Measurements from ENCODE around the gene TNPO3. TPM values are rescaled to one million over a fixed set of nuclear protein-coding genes. Genes with fewer than 3 reads are reported as not detected.
"Not testable (repeated sequence)": the region's sequence is repeated elsewhere in the genome, so short reads cannot be mapped to it uniquely, and the experiment has no call there.

The TNPO3 gene
- total RNA-seq, 1 experiment from 2014 or later = 57.0 TPM

DNA sequence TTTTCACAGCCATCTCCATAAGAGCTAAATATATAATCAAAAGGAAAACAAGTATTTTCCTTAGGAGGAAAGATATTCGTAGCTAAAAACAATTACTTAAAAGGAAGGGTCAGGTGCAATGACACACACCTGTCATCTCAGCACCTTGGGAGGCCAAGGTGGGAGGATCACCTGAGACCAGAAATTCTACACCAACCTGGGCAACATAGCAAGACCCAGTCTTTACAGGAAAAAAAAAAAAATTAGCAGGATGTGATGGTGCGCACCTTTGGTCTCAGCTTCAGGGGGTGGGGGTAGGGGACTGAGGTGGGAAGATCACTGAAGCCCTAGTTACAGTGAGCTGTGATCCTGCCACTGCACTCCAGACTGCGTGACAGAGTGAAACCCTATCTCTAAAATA is 11.9 kb downstream of the TNPO3 start:
- H4K20me1 ChIP-seq (ENCODE audit: insufficient read depth, low read depth, low read length) = peaks cover 15% of the 10 kb centered on the region
- H3K4me2 ChIP-seq (ENCODE audit: low read depth, low read length, poor library complexity, severe bottlenecking) = no peak overlapping the region
- DNase-seq = no peak
- peaks cover 100% of the 10 kb centered on the region for H3K79me2 ChIP-seq (ENCODE audit: low read length)
- peaks cover 26% of the 10 kb centered on the region for H3K36me3 ChIP-seq (ENCODE audit: insufficient read depth, low read length)
- no peaks in the 10 kb centered on the region for H3K27me3 ChIP-seq (ENCODE audit: low read length)
- H3K9me2 ChIP-seq (replicated peaks; ENCODE audit: insufficient read depth, low read length) = no peaks in the 10 kb centered on the region
- no peak overlapping the region for H3K4me3 ChIP-seq (ENCODE audit: low read length)
- no peak overlapping the region for H2AFZ ChIP-seq (ENCODE audit: low read length)
- H3K9ac ChIP-seq (ENCODE audit: low read length) = no peak overlapping the region
- peaks cover 46% of the 10 kb centered on the region for H3K4me1 ChIP-seq (ENCODE audit: low read length)
- H3K27ac ChIP-seq (ENCODE audit: low read length) = no peak overlapping the region
- H3K9me3 ChIP-seq (ENCODE audit: low read length) = no peaks in the 10 kb centered on the region

DNA sequence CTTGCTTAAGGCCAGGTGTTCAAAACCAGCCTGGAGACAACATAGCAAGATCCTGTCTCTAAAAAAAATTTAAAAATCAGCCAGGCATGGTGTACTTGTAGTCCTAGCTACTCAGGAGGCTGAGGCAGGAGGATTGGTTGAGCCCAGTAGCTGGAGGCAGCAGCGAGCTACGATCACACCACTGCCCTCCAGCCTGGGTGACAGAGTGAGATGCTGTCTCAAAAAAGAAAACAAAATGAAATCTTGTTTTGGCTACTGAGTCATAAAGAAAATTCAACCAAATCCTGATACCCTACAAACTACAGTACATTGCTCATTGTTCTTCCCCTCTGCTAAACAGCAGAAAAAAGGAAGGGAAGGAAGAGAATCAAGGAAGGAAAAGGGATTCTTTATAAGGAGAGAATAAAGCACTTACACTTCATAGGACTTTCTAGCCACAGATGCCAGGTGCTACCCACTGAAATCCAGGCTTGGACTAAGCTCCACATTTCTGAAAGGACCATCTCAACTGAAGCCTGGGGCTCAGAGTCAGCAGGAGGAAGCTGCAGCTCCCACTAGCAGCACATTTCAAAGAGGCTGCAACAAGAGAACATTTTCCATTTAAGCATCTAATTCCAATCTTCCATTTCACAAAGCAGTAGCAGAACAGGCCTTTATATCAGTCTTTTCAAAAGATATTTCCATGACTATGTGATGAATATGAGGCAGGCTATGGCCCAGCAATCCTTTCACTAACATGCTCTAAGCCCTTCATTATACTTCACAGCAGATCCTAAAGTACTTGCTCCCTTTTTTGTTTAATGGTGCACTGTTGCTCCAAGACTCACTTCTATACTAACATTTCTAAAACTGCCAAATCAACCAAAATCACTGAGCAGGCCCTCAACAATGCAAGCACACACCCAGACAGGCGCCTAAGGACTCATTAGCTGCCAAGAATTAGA is 13.5 kb downstream of the TNPO3 start:
- no peaks in the 10 kb centered on the region for H3K9me2 ChIP-seq (replicated peaks; ENCODE audit: insufficient read depth, low read length)
- no peak for DNase-seq

DNA sequence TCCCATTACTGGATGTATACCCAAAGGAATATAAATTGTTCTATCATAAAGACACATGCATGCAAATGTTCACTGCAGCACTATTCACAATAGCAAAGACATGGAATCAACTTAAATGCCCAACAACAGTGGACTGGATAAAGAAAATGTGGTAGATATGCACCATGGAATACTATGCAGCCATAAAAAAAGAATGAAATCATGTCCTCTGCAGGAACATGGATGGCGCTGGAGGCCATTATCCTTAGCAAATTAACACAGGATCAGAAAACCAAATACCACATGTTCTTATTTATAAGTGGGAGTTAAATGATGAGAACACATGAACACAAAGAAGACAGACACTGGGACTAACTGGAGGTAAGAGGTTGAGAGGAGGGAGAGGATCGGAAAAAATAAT is 16.4 kb downstream of the TNPO3 start:
- H3K9me3 ChIP-seq (ENCODE audit: low read length); H3K9me2 ChIP-seq (replicated peaks; ENCODE audit: insufficient read depth, low read length); H3K4me3 ChIP-seq (ENCODE audit: low read length); H4K20me1 ChIP-seq (ENCODE audit: insufficient read depth, low read depth, low read length); H3K4me2 ChIP-seq (ENCODE audit: low read depth, low read length, poor library complexity, severe bottlenecking); H3K27me3 ChIP-seq (ENCODE audit: low read length); H2AFZ ChIP-seq (ENCODE audit: low read length); DNase-seq; H3K27ac ChIP-seq (ENCODE audit: low read length); H3K9ac ChIP-seq (ENCODE audit: low read length): not testable (repeated sequence)
- Histone ChIP-seq H3K79me2 (ENCODE audit: low read length) (peaks cover 98% of the 10 kb centered on the region), H3K36me3 (ENCODE audit: insufficient read depth, low read length) (peaks cover 40% of the 10 kb centered on the region), H3K4me1 (ENCODE audit: low read length) (peaks cover 15% of the 10 kb centered on the region)

More for the DNA sequence above, 13.5 kb downstream of the TNPO3 start:
- H2AFZ ChIP-seq (ENCODE audit: low read length) = no peak overlapping the region
- peaks cover 35% of the 10 kb centered on the region for H3K4me1 ChIP-seq (ENCODE audit: low read length)
- no peak overlapping the region for H3K4me3 ChIP-seq (ENCODE audit: low read length)
- H3K9me3 ChIP-seq (ENCODE audit: low read length) = no peaks in the 10 kb centered on the region
- peaks cover 5% of the 10 kb centered on the region for H4K20me1 ChIP-seq (ENCODE audit: insufficient read depth, low read depth, low read length)
- H3K27me3 ChIP-seq (ENCODE audit: low read length) = no peaks in the 10 kb centered on the region
- peaks cover 40% of the 10 kb centered on the region for H3K36me3 ChIP-seq (ENCODE audit: insufficient read depth, low read length)
- peaks cover 100% of the 10 kb centered on the region for H3K79me2 ChIP-seq (ENCODE audit: low read length)
- no peak overlapping the region for H3K4me2 ChIP-seq (ENCODE audit: low read depth, low read length, poor library complexity, severe bottlenecking)
- peak overlapping the region; percentile 42 for H3K27ac ChIP-seq (ENCODE audit: low read length)
- H3K9ac ChIP-seq (ENCODE audit: low read length) = no peak overlapping the region

DNA sequence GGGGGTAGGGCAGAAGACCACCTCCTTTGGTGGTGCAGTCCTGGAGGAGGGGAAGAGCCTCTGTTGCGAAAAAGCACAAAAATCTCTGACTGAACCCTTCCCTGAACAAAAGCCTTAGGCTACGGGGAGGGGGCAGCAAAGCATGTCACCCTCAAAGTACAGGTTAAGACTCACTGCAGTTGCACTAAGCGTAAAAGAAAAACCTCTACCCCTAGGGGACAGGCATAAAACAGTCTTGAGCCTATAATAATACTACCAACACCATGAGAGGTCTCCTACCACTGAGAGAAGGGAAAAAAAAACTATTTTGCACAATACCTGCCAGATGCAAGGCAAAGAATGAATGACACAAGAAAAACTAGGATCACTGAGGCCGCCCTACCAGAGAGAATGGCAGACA is 17.3 kb downstream of the TNPO3 start:
- Histone ChIP-seq H3K9me3 (ENCODE audit: low read length) (no peaks in the 10 kb centered on the region), H3K9me2 (replicated peaks; ENCODE audit: insufficient read depth, low read length) (no peaks in the 10 kb centered on the region), H3K4me1 (ENCODE audit: low read length) (peaks cover 12% of the 10 kb centered on the region), H3K9ac (ENCODE audit: low read length) (no peak overlapping the region), H3K36me3 (ENCODE audit: insufficient read depth, low read length) (peaks cover 46% of the 10 kb centered on the region), H3K79me2 (ENCODE audit: low read length) (peaks cover 98% of the 10 kb centered on the region), H3K4me2 (ENCODE audit: low read depth, low read length, poor library complexity, severe bottlenecking) (no peak overlapping the region), H4K20me1 (ENCODE audit: insufficient read depth, low read depth, low read length) (no peaks in the 10 kb centered on the region), H3K27me3 (ENCODE audit: low read length) (no peaks in the 10 kb centered on the region), H3K27ac (ENCODE audit: low read length) (no peak overlapping the region), H3K4me3 (ENCODE audit: low read length) (no peak overlapping the region), H2AFZ (ENCODE audit: low read length) (no peak overlapping the region)
- no peak for DNase-seq

DNA sequence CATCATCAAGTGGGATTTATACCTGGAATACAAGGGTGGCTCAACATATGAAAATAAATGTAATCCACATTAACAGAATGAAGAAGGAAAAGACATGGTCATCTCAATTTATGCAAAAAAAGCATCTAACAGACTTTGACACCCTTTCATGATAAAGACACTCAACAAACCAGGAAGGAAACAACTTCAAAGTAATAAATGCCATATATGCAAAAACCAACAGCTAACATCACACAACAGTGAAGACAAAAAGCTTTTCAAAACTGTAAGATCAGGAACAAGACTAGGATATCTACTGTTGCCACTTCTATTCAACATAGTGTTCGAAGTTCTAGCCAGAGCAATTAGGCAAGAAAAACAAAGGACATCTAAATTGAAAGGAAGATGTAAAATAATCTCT is 22.9 kb downstream of the TNPO3 start:
- no peak overlapping the region for H3K9ac ChIP-seq (ENCODE audit: low read length)
- no peak for DNase-seq
- H3K9me2 ChIP-seq (replicated peaks; ENCODE audit: insufficient read depth, low read length) = peaks cover 6% of the 10 kb centered on the region; the same call in 1 of the 2 replicates
- no peak overlapping the region for H3K4me3 ChIP-seq (ENCODE audit: low read length)
- H3K4me2 ChIP-seq (ENCODE audit: low read depth, low read length, poor library complexity, severe bottlenecking) = no peak overlapping the region
- H3K79me2 ChIP-seq (ENCODE audit: low read length) = peaks cover 97% of the 10 kb centered on the region
- H3K27me3 ChIP-seq (ENCODE audit: low read length) = no peaks in the 10 kb centered on the region
- no peak overlapping the region for H3K27ac ChIP-seq (ENCODE audit: low read length)
- no peak overlapping the region for H2AFZ ChIP-seq (ENCODE audit: low read length)
- H4K20me1 ChIP-seq (ENCODE audit: insufficient read depth, low read depth, low read length) = no peaks in the 10 kb centered on the region
- H3K9me3 ChIP-seq (ENCODE audit: low read length) = no peaks in the 10 kb centered on the region
- H3K36me3 ChIP-seq (ENCODE audit: insufficient read depth, low read length) = peaks cover 22% of the 10 kb centered on the region
- peaks cover 10% of the 10 kb centered on the region for H3K4me1 ChIP-seq (ENCODE audit: low read length)

DNA sequence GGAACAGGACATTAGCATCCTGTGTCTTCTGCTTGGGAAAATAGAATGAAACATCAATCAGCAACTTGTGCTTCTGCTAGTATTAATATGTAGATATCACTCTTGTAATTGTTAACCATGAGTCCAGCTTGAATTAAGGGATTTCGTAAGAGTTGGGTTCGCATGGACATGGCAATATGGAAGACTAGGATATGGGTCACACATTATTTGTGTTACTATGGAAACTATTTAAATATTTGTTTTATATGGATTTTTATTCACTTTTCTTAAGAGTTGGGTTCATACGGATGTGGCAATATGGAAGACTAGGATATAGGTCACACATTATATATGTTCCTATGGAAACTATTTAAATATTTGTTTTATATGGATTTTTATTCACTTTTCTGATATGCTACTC is 24.5 kb downstream of the TNPO3 start:
- no peak for DNase-seq
- no peak overlapping the region for H3K4me2 ChIP-seq (ENCODE audit: low read depth, low read length, poor library complexity, severe bottlenecking)
- no peaks in the 10 kb centered on the region for H3K9me3 ChIP-seq (ENCODE audit: low read length)
- no peak overlapping the region for H3K9ac ChIP-seq (ENCODE audit: low read length)
- no peak overlapping the region for H2AFZ ChIP-seq (ENCODE audit: low read length)
- H4K20me1 ChIP-seq (ENCODE audit: insufficient read depth, low read depth, low read length) = no peaks in the 10 kb centered on the region
- H3K36me3 ChIP-seq (ENCODE audit: insufficient read depth, low read length) = peaks cover 13% of the 10 kb centered on the region; the same call in 1 of the 2 replicates
- H3K9me2 ChIP-seq (replicated peaks; ENCODE audit: insufficient read depth, low read length) = peaks cover 6% of the 10 kb centered on the region; the same call in 1 of the 2 replicates
- H3K4me3 ChIP-seq (ENCODE audit: low read length) = no peak overlapping the region
- no peaks in the 10 kb centered on the region for H3K27me3 ChIP-seq (ENCODE audit: low read length)
- peaks cover 10% of the 10 kb centered on the region for H3K4me1 ChIP-seq (ENCODE audit: low read length)
- H3K27ac ChIP-seq (ENCODE audit: low read length) = no peak overlapping the region
- peaks cover 96% of the 10 kb centered on the region for H3K79me2 ChIP-seq (ENCODE audit: low read length)

DNA sequence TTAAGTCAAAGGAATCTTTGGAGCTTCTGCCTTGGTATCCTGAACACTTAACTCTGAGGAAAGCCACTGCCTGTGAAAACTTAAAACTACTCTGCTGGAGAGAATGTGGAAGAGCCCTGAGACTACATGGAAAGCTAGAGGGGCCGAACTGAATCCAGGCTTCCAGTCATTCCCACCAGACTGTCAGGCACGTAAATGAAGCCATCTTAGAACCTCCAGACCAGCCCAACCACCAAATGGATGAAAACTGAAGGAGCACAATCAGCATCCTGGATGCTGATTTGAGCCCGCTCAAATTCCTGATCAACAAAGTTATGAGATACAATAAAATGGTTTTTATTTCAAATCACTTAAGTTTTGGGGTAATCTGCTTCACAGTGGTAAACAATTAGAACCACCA is 30.8 kb downstream of the TNPO3 start:
- DNase-seq = no peak
- Histone ChIP-seq H3K9ac (ENCODE audit: low read length) (no peak overlapping the region), H3K4me3 (ENCODE audit: low read length) (no peak overlapping the region), H3K4me1 (ENCODE audit: low read length) (peaks cover 23% of the 10 kb centered on the region), H3K27ac (ENCODE audit: low read length) (no peak overlapping the region), H3K36me3 (ENCODE audit: insufficient read depth, low read length) (0 out of 2 replicates have a peak, but pooled peaks cover 6% of the 10 kb centered on the region), H3K79me2 (ENCODE audit: low read length) (peaks cover 97% of the 10 kb centered on the region), H3K9me2 (replicated peaks; ENCODE audit: insufficient read depth, low read length) (no peaks in the 10 kb centered on the region), H2AFZ (ENCODE audit: low read length) (no peak overlapping the region), H3K4me2 (ENCODE audit: low read depth, low read length, poor library complexity, severe bottlenecking) (no peak overlapping the region), H3K27me3 (ENCODE audit: low read length) (no peaks in the 10 kb centered on the region), H4K20me1 (ENCODE audit: insufficient read depth, low read depth, low read length) (no peaks in the 10 kb centered on the region), H3K9me3 (ENCODE audit: low read length) (no peaks in the 10 kb centered on the region)

DNA sequence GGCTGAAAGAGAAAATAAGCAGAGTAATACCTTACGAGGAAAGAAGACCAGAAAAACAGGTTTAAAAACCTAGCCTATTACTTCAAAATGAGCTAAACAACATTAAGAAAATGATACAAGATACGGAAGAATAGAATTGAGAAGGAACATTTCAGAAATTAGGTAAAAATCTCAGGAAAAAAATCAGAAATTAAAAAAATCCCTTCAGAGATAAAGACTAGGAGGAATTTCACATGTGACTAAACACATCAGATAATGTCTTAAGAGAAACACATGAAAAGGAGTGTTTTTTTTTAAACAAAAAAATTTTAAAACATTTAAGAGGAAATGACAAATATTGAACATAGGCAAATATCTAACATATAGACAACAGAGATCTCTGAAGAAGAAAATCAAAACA is 33.3 kb downstream of the TNPO3 start:
- Histone ChIP-seq H4K20me1 (ENCODE audit: insufficient read depth, low read depth, low read length) (peaks cover 4% of the 10 kb centered on the region; the same call in 1 of the 2 replicates), H3K36me3 (ENCODE audit: insufficient read depth, low read length) (no peaks in the 10 kb centered on the region)

More for the DNA sequence above, 33.3 kb downstream of the TNPO3 start:
- Histone ChIP-seq H3K9me2 (replicated peaks; ENCODE audit: insufficient read depth, low read length) (no peaks in the 10 kb centered on the region), H3K4me2 (ENCODE audit: low read depth, low read length, poor library complexity, severe bottlenecking) (no peak overlapping the region), H2AFZ (ENCODE audit: low read length) (no peak overlapping the region), H3K4me3 (ENCODE audit: low read length) (no peak overlapping the region), H3K4me1 (ENCODE audit: low read length) (peaks cover 41% of the 10 kb centered on the region), H3K27me3 (ENCODE audit: low read length) (no peaks in the 10 kb centered on the region), H3K9me3 (ENCODE audit: low read length) (no peaks in the 10 kb centered on the region), H3K9ac (ENCODE audit: low read length) (no peak overlapping the region), H3K27ac (ENCODE audit: low read length) (no peak overlapping the region), H3K79me2 (ENCODE audit: low read length) (peaks cover 97% of the 10 kb centered on the region)
- DNase-seq = no peak
